CD8-positive, alpha-beta memory T cell (primary cell): ENCODE measurements around the gene NDOR1. TPM values are rescaled to one million over a fixed set of nuclear protein-coding genes. Genes with fewer than 3 reads are reported as not detected.

Experiments
- CTCF ChIA-PET: fragments of 350-600 bp; sonication (Branson Sonifier 250); formaldehyde crosslinking; loops from one replicate; lab custom pipeline; 2021; ENCODE audit warnings: antibody characterized with exemption; lab: Charles Lee
- POLR2A ChIA-PET: fragments of 350-600 bp; sonication (Branson Sonifier 250); formaldehyde crosslinking; loops from one replicate; lab custom pipeline; 2021; ENCODE audit warnings: antibody characterized with exemption; lab: Charles Lee
- DNase-seq, 5 donors: peaks; one replicate each; pipeline versions ENCODE4 v3.0.0 to v3.0.0-alpha.2; 2020 to 2022; ENCODE audit warnings: mixed read lengths in 1 of 5
- H3K27ac ChIP-seq: one replicate; pipeline ENCODE4 v1.7.0; 2013; ENCODE audit warnings: low read depth, mild to moderate bottlenecking, low read length, moderate library complexity
- H3K27me3 ChIP-seq: 2 replicates; pipeline ENCODE4 v1.7.0; 2013; ENCODE audit warnings: low read length, mild to moderate bottlenecking; ENCODE audit not compliant: insufficient read depth, poor library complexity, severe bottlenecking
- H3K36me3 ChIP-seq: 2 replicates; pipeline ENCODE4 v1.7.0; 2013; ENCODE audit warnings: mild to moderate bottlenecking, low read length, moderate library complexity; ENCODE audit not compliant: insufficient read depth
- H3K4me1 ChIP-seq: 2 replicates; pipeline ENCODE4 v1.7.0; 2013; ENCODE audit warnings: mild to moderate bottlenecking, low read length, moderate library complexity; ENCODE audit not compliant: insufficient read depth
- H3K4me3 ChIP-seq: 2 replicates; pipeline ENCODE4 v1.7.0; 2013; ENCODE audit warnings: mild to moderate bottlenecking, low read length
- H3K9me3 ChIP-seq: 2 replicates; pipeline ENCODE4 v1.7.0; 2013; ENCODE audit warnings: mild to moderate bottlenecking, low read length
- H3K27ac Mint-ChIP-seq, 8 donors: one replicate each; pipeline ENCODE4 v1.8.0; 2020 to 2021; ENCODE audit warnings: mixed read lengths in 8 of 8, mild to moderate bottlenecking in 6 of 8, inconsistent platforms in 3 of 8, moderate library complexity in 3 of 8
- H3K27me3 Mint-ChIP-seq, 2 donors: one replicate each; pipeline ENCODE4 v1.8.0; 2020 to 2021; ENCODE audit warnings: mixed read lengths in 2 of 2, mild to moderate bottlenecking in 1 of 2, moderate library complexity in 1 of 2
- H3K36me3 Mint-ChIP-seq, 3 donors: one replicate each; pipeline ENCODE4 v1.8.0; 2020 to 2021; ENCODE audit warnings: mixed read lengths in 3 of 3, inconsistent platforms in 1 of 3, mild to moderate bottlenecking in 1 of 3
- H3K4me1 Mint-ChIP-seq, 3 donors: one replicate each; pipeline ENCODE4 v1.8.0; 2020 to 2021; ENCODE audit warnings: mixed read lengths in 3 of 3, inconsistent platforms in 1 of 3, mild to moderate bottlenecking in 1 of 3
- H3K4me3 Mint-ChIP-seq, 7 donors: one replicate each; pipeline ENCODE4 v1.8.0; 2020 to 2021; ENCODE audit warnings: mixed read lengths in 7 of 7, mild to moderate bottlenecking in 6 of 7, moderate library complexity in 4 of 7, inconsistent platforms in 2 of 7
- H3K9me3 Mint-ChIP-seq, 5 donors: one replicate each; pipeline ENCODE4 v1.8.0; 2020 to 2022; ENCODE audit warnings: mixed read lengths in 5 of 5, mild to moderate bottlenecking in 3 of 5, moderate library complexity in 2 of 5, inconsistent platforms in 1 of 5
- polyA plus RNA-seq: library from polyadenylated mRNA; unstranded; fragments of 300-500 nt; fragmentation: Illumina TruSeq; gene quantifications from one replicate; pipeline ENCODE4 v1.2.3, GENCODE V29; 2021
- total RNA-seq, 2 experiments: library from RNA; stranded (reverse); gene quantifications; one replicate each; pipeline ENCODE4 v1.2.3, GENCODE V29; 2021

Gene NDOR1
- 10 to 100 TPM; 45.1 to 47.4 TPM for total RNA-seq
- polyA plus RNA-seq: 9.9 TPM

GRCh38 chr9:137205126-137206069 is at the start of gene NDOR1, which contains the start of gene TMEM203:
Gene NDOR1 (plus strand): TSS chr9:137205700. CDS start chr9:137205778, 78 bp downstream.
Gene TMEM203 (minus strand): TSS chr9:137205648. CDS start chr9:137205414, 234 bp downstream.
- Histone ChIP-seq H3K9me3 (no peaks in the 10 kb centered on the region), H3K4me1 (peaks cover 40% of the 10 kb centered on the region), H3K27ac (peak within 1 kb of the TSS; percentile 85), H3K27me3 (no peaks in the 10 kb centered on the region), H3K36me3 (peaks cover 5% of the 10 kb centered on the region), H3K4me3 (peak within 1 kb of the TSS; percentile 97)
- DNase-seq: peak; percentile 87 to 95 (median 92)
- Mint-ChIP-seq H3K4me1 (peaks cover 38 to 54% (median 41%) of the 10 kb centered on the region in 3 donors), H3K4me3 (peak within 1 kb of the TSS; percentile 89 to 96 (median 91)), H3K36me3 (peaks cover 0 to 21% (median 7%) of the 10 kb centered on the region in 3 donors), H3K27ac (peak within 1 kb of the TSS; percentile 88 to 96 (median 95)), H3K27me3 (peaks cover 0 to 1% of the 10 kb centered on the region in 2 donors), H3K9me3 (no peaks in the 10 kb centered on the region)
- ChIA-PET CTCF (interaction anchor here (1.1 to 1.9 kb wide), 3 partner anchors 16 to 159 kb away, joined by 3 to 6 read pairs (median 3); partner anchors contain the start of gene SSNA1), POLR2A (interaction anchor here (0.9 to 2.8 kb wide), 5 partner anchors 16 to 110 kb away, joined by 3 to 11 read pairs (median 3); partner anchors contain the start of gene TUBB4B)

- POLR2A ChIA-PET: interaction anchor here (1.2 kb wide), 1 partner anchor 27 kb away, joined by 4 read pairs; no protein-coding TSS in a partner anchor
- peaks cover 0 to 2% (median 0%) of the 10 kb centered on the region in 5 donors for H3K9me3 Mint-ChIP-seq
These were observed 48.7 kb upstream of the NDOR1 start for GRCh38 chr9:137156567-137157375.

GRCh38 chr9:137157618-137158415 is 47.7 kb upstream of the NDOR1 start:
- H3K27me3 Mint-ChIP-seq: peaks cover 29 to 38% of the 10 kb centered on the region in 2 donors
- H3K4me3 ChIP-seq: no peak overlapping the region
- H3K27me3 ChIP-seq: peaks cover 19% of the 10 kb centered on the region
- ChIA-PET POLR2A (interaction anchor here (1.2 kb wide), 1 partner anchor 28 kb away, joined by 4 read pairs; no protein-coding TSS in a partner anchor), CTCF (no interaction called here)
- no peaks in the 10 kb centered on the region for H3K9me3 ChIP-seq
- H3K4me3 Mint-ChIP-seq: peak overlapping the region in 4 of 7 donors; percentile 26 to 49 (median 36)
- H3K27ac ChIP-seq: no peak overlapping the region
- H3K4me1 ChIP-seq: peaks cover 13% of the 10 kb centered on the region
- H3K9me3 Mint-ChIP-seq: peaks cover 0 to 2% (median 0%) of the 10 kb centered on the region in 5 donors
- H3K4me1 Mint-ChIP-seq: peaks cover 0 to 28% (median 15%) of the 10 kb centered on the region in 3 donors
- no peaks in the 10 kb centered on the region for H3K36me3 Mint-ChIP-seq
- no peak for DNase-seq
- H3K36me3 ChIP-seq: no peaks in the 10 kb centered on the region
- H3K27ac Mint-ChIP-seq: no peak overlapping the region

More at GRCh38 chr9:137156567-137157375, 48.7 kb upstream of the NDOR1 start:
- Mint-ChIP-seq H3K36me3 (no peaks in the 10 kb centered on the region), H3K4me1 (peaks cover 0 to 28% (median 15%) of the 10 kb centered on the region in 3 donors), H3K27me3 (peaks cover 26 to 38% of the 10 kb centered on the region in 2 donors), H3K27ac (no peak overlapping the region), H3K4me3 (peak overlapping the region in 6 of 7 donors; percentile 23 to 69 (median 59))
- CTCF ChIA-PET: interaction anchor here (0.6 to 1.1 kb wide), 2 partner anchors 61 to 315 kb away, joined by 3 to 4 read pairs; partner anchors contain the start of gene AJM1
- Histone ChIP-seq H3K27ac (no peak overlapping the region), H3K4me3 (peak overlapping the region; percentile 41), H3K36me3 (no peaks in the 10 kb centered on the region), H3K27me3 (peaks cover 19% of the 10 kb centered on the region), H3K9me3 (no peaks in the 10 kb centered on the region), H3K4me1 (peaks cover 13% of the 10 kb centered on the region)
- DNase-seq: peak; percentile 41 to 66 (median 48)

DNA sequence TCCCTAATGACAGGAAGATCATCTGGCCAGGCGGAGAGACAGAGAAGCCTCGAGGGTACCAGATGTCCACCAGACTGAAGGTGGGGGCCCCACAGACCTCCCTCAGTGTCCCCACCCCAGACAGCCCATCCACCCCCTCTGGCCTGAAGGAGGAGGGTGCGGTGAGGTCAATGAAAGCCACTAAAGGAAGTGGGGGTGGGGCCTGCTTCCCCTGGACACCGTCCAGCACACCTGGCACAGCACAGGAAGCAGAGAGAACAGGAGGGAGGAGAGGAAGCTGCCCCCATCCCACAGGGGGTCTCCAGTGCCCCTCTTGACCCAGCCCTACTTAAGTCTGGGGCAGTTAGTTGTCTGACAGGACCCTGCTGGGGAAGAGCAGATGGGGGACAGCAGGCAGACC is 46.9 kb upstream of the NDOR1 start:
- peaks cover 0 to 2% (median 0%) of the 10 kb centered on the region in 5 donors for H3K9me3 Mint-ChIP-seq
- peaks cover 19% of the 10 kb centered on the region for H3K27me3 ChIP-seq
- H3K27ac ChIP-seq: no peak overlapping the region
- H3K36me3 Mint-ChIP-seq: no peaks in the 10 kb centered on the region
- no peak overlapping the region for H3K4me3 ChIP-seq
- no peak overlapping the region for H3K27ac Mint-ChIP-seq
- H3K36me3 ChIP-seq: no peaks in the 10 kb centered on the region
- POLR2A ChIA-PET: no interaction called here
- peaks cover 29 to 42% of the 10 kb centered on the region in 2 donors for H3K27me3 Mint-ChIP-seq
- CTCF ChIA-PET: no interaction called here
- peaks cover 0 to 31% (median 15%) of the 10 kb centered on the region in 3 donors for H3K4me1 Mint-ChIP-seq
- H3K4me1 ChIP-seq: peaks cover 13% of the 10 kb centered on the region
- no peaks in the 10 kb centered on the region for H3K9me3 ChIP-seq
- H3K4me3 Mint-ChIP-seq: no peak overlapping the region
- DNase-seq: no peak

- no peaks in the 10 kb centered on the region for H3K36me3 Mint-ChIP-seq
- no peak for DNase-seq
- Histone ChIP-seq H3K27ac (no peak overlapping the region), H3K36me3 (no peaks in the 10 kb centered on the region), H3K4me1 (peaks cover 13% of the 10 kb centered on the region), H3K4me3 (no peak overlapping the region), H3K9me3 (no peaks in the 10 kb centered on the region), H3K27me3 (peaks cover 20% of the 10 kb centered on the region)
- peaks cover 32 to 43% of the 10 kb centered on the region in 2 donors for H3K27me3 Mint-ChIP-seq
- H3K9me3 Mint-ChIP-seq: peaks cover 0 to 2% (median 0%) of the 10 kb centered on the region in 5 donors
- peaks cover 0 to 31% (median 15%) of the 10 kb centered on the region in 3 donors for H3K4me1 Mint-ChIP-seq
- CTCF ChIA-PET: no interaction called here
- peak overlapping the region in 2 of 8 donors; percentile 18 to 58 for H3K27ac Mint-ChIP-seq
- POLR2A ChIA-PET: no interaction called here
- peak overlapping the region in 4 of 7 donors; percentile 11 to 82 (median 18) for H3K4me3 Mint-ChIP-seq
These were observed 46.1 kb upstream of the NDOR1 start for GRCh38 chr9:137159105-137160053.

DNA sequence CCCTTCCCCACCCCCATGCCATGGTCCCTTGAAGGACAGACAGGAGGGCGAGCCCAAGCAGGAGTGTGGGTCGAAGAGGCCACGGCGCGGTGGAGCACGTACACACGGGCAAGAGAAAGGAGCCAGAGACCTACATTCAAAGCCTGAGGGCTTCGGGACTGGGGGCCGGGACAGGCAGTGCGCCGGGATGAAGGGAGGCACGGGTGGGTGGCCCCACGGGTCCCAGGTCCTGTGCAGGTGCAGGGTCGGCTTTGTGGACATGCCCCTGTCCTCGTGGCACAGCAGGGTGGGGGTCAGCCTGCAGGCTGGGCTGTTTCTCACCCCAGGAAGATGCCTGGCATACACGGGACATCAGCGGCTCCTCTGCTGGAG is 45.5 kb upstream of the NDOR1 start:
- no peak overlapping the region for H3K27ac ChIP-seq
- ChIA-PET POLR2A (no interaction called here), CTCF (no interaction called here)
- H3K36me3 ChIP-seq: no peaks in the 10 kb centered on the region
- no peak overlapping the region for H3K4me3 Mint-ChIP-seq
- H3K4me3 ChIP-seq: no peak overlapping the region
- H3K36me3 Mint-ChIP-seq: no peaks in the 10 kb centered on the region
- DNase-seq: no peak
- H3K9me3 ChIP-seq: no peaks in the 10 kb centered on the region
- peaks cover 0 to 2% (median 0%) of the 10 kb centered on the region in 5 donors for H3K9me3 Mint-ChIP-seq
- no peak overlapping the region for H3K27ac Mint-ChIP-seq
- peaks cover 0 to 31% (median 14%) of the 10 kb centered on the region in 3 donors for H3K4me1 Mint-ChIP-seq
- H3K27me3 ChIP-seq: peaks cover 24% of the 10 kb centered on the region
- peaks cover 13% of the 10 kb centered on the region for H3K4me1 ChIP-seq
- peaks cover 31 to 39% of the 10 kb centered on the region in 2 donors for H3K27me3 Mint-ChIP-seq
